Keratinocyte (primary cell): ENCODE results near the gene ROR1. TPM values are rescaled to one million over a fixed set of nuclear protein-coding genes. Genes with fewer than 3 reads are reported as not detected.

ENCODE experiments used
- DNase-seq: peaks from one replicate; pipeline ENCODE4 v3.0.0-alpha.2; 2011; ENCODE audit warnings: low read depth, missing footprints, low spot score
- FAIRE-seq: peaks from 2 replicates; lab custom pipeline; 2011; peaks lifted over from hg19 to GRCh38; lab: Jason Lieb, UNC
- H2AFZ ChIP-seq: 2 replicates; pipeline ENCODE4 v1.6.0; 2012; ENCODE audit warnings: low read length, control low read depth, inconsistent platforms; ENCODE audit not compliant: control insufficient read depth
- H3K27ac ChIP-seq: 2 replicates; pipeline ENCODE4 v1.5.1; 2011; ENCODE audit warnings: low read length; ENCODE audit not compliant: control insufficient read depth, insufficient read depth
- H3K27me3 ChIP-seq: 3 replicates; pipeline ENCODE4 v1.6.0; 2011; ENCODE audit warnings: low read length; ENCODE audit not compliant: control insufficient read depth, insufficient read depth; ENCODE audit errors: extremely low read depth
- H3K36me3 ChIP-seq, 2 experiments: 2 replicates in 1 of 2; 3 replicates in 1 of 2; pipeline ENCODE4 v1.5.1; 2011; ENCODE audit warnings: low read length in 2 of 2, mild to moderate bottlenecking in 1 of 2; ENCODE audit not compliant: control insufficient read depth in 2 of 2, insufficient read depth in 2 of 2; ENCODE audit errors: extremely low read depth in 1 of 2
- H3K4me1 ChIP-seq: 3 replicates; pipeline ENCODE4 v1.5.1; 2011; ENCODE audit warnings: low read length; ENCODE audit not compliant: control insufficient read depth, insufficient read depth; ENCODE audit errors: extremely low read depth
- H3K4me2 ChIP-seq: 3 replicates; pipeline ENCODE4 v1.6.0; 2011; ENCODE audit warnings: low read depth, low read length; ENCODE audit not compliant: control insufficient read depth, insufficient read depth; ENCODE audit errors: extremely low read depth
- H3K4me3 ChIP-seq, 3 experiments: fragments of 200-600 bp in 1 of 3; sonication (generic) in 1 of 3; 2 replicates in 2 of 3; 3 replicates in 1 of 3; pipeline ENCODE4 v1.5.1; 2011 to 2016; ENCODE audit warnings: low read length in 3 of 3, mild to moderate bottlenecking in 3 of 3, control low read depth in 2 of 3, inconsistent platforms in 1 of 3, low read depth in 1 of 3, mixed read lengths in 1 of 3, mixed run types in 1 of 3, moderate library complexity in 1 of 3; ENCODE audit not compliant: control insufficient read depth in 2 of 3, insufficient read depth in 2 of 3; ENCODE audit errors: extremely low read depth in 1 of 3
- H3K79me2 ChIP-seq: 2 replicates; pipeline ENCODE4 v1.6.0; 2012; ENCODE audit warnings: low read length; ENCODE audit not compliant: control insufficient read depth, insufficient read depth
- H3K9ac ChIP-seq: 3 replicates; pipeline ENCODE4 v1.6.0; 2011; ENCODE audit warnings: low read length; ENCODE audit not compliant: control insufficient read depth, insufficient read depth; ENCODE audit errors: extremely low read depth
- H3K9me1 ChIP-seq: 3 replicates; pipeline ENCODE4 v1.6.0; 2011; ENCODE audit warnings: low read length; ENCODE audit not compliant: control insufficient read depth, insufficient read depth; ENCODE audit errors: extremely low read depth
- H3K9me3 ChIP-seq: 2 replicates; pipeline ENCODE4 v1.5.1; 2012; ENCODE audit warnings: low read depth, low read length; ENCODE audit not compliant: control insufficient read depth
- H4K20me1 ChIP-seq: 3 replicates; pipeline ENCODE4 v1.6.0; 2011; ENCODE audit warnings: low read length; ENCODE audit not compliant: control insufficient read depth, insufficient read depth; ENCODE audit errors: extremely low read depth
- EZH2 ChIP-seq: IDR thresholded peaks from one replicate; pipeline ENCODE4 v1.6.1; 2012; ENCODE audit warnings: inconsistent platforms, mild to moderate bottlenecking, low read length, moderate library complexity
- dilution Hi-C: fragments of 300-500 bp; cut with MboI; formaldehyde crosslinking; loops from one replicate; pipeline ENCODE4 v1.7.0; 2020; ENCODE audit warnings: low sequenced_read_pairs; ENCODE audit not compliant: extremely low pct_ligation_motif_present
- polyA plus RNA-seq, 5 experiments: library from polyadenylated mRNA; depleted of rRNA in 3 of 5; stranded (reverse) in 3 of 5; stranded (forward) in 1 of 5; unstranded in 1 of 5; fragments of >200 nt; gene quantifications; 1 replicate in 1 of 5; 2 replicates in 3 of 5; 3 replicates in 1 of 5; pipeline versions ENCODE4 v1.2.1 to v1.2.3, GENCODE V29; 2011 to 2012; ENCODE audit warnings: missing spikeins in 2 of 5, low read depth in 1 of 5, low replicate concordance in 1 of 5
- TF ChIP-seq, protein P1 (sequence below), 3 experiments: IDR thresholded peaks in 1 of 3; conservative IDR thresholded peaks in 1 of 3; optimal IDR thresholded peaks in 1 of 3; 2 replicates in 2 of 3; 3 replicates in 1 of 3; pipeline versions ENCODE3 to v1.5.1; 2011; ENCODE audit warnings: low read length in 3 of 3, mild to moderate bottlenecking in 3 of 3, moderate library complexity in 2 of 3, control low read depth in 1 of 3, inconsistent platforms in 1 of 3; ENCODE audit not compliant: insufficient read depth in 2 of 3; ENCODE audit errors: extremely low read depth in 1 of 3

The ROR1 gene
- polyA plus RNA-seq, 1 donor (not counting 4 experiments of a cell fraction or from before 2014, with no cell fraction given) = 9.2 TPM

DNA sequence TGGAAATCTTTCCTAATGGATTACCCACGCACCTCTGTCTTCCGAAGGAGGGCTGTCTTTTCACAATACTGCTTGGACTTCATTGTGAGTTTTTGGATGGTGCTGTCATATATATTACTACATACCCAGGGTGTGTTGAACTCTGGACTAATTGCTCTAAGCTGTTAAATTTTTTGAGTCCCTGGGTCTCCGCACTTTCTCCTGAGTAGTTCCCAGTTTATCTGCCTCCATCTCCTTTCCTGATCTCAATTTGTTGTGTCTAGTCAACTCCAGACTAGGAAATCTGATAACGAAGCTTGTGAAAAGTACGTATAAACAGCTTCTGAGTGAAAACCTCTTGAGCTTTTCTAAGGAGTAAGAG, 211.1 kb downstream of the ROR1 start:
- Histone ChIP-seq H3K4me3 (no peak overlapping the region), H3K27ac (no peak overlapping the region), H4K20me1 (no peaks in the 10 kb centered on the region), H2AFZ (no peak overlapping the region), H3K79me2 (no peaks in the 10 kb centered on the region), H3K4me1 (peaks cover 46% of the 10 kb centered on the region), H3K36me3 (no peaks in the 10 kb centered on the region), H3K9ac (no peak overlapping the region), H3K9me3 (no peaks in the 10 kb centered on the region), H3K4me2 (peak overlapping the region; percentile 85), H3K9me1 (no peaks in the 10 kb centered on the region), H3K27me3 (no peaks in the 10 kb centered on the region)
- no peak for TF ChIP-seq EZH2
- TF ChIP-seq, protein P1, sequence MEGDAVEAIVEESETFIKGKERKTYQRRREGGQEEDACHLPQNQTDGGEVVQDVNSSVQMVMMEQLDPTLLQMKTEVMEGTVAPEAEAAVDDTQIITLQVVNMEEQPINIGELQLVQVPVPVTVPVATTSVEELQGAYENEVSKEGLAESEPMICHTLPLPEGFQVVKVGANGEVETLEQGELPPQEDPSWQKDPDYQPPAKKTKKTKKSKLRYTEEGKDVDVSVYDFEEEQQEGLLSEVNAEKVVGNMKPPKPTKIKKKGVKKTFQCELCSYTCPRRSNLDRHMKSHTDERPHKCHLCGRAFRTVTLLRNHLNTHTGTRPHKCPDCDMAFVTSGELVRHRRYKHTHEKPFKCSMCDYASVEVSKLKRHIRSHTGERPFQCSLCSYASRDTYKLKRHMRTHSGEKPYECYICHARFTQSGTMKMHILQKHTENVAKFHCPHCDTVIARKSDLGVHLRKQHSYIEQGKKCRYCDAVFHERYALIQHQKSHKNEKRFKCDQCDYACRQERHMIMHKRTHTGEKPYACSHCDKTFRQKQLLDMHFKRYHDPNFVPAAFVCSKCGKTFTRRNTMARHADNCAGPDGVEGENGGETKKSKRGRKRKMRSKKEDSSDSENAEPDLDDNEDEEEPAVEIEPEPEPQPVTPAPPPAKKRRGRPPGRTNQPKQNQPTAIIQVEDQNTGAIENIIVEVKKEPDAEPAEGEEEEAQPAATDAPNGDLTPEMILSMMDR (optimal IDR thresholded peaks at IDR 0.05 in 1 of 3, IDR thresholded peaks at IDR 0.05 in 1 of 3, conservative IDR thresholded peaks at IDR 0.05 in 1 of 3; ENCODE audit: extremely low read depth in 1 of 3, insufficient read depth in 2 of 3, low read length in 3 of 3) = no peak
- FAIRE-seq (peak; percentile 48), DNase-seq (no peak)
- dilution Hi-C loops = no loop called here

- Histone ChIP-seq H3K4me1 (peaks cover 31% of the 10 kb centered on the region), H3K9ac (no peak overlapping the region), H3K79me2 (no peaks in the 10 kb centered on the region), H3K27ac (no peak overlapping the region), H3K4me2 (no peak overlapping the region), H2AFZ (no peak overlapping the region), H3K9me3 (no peaks in the 10 kb centered on the region), H3K36me3 (no peaks in the 10 kb centered on the region), H3K27me3 (no peaks in the 10 kb centered on the region), H3K4me3 (no peak overlapping the region), H3K9me1 (no peaks in the 10 kb centered on the region), H4K20me1 (no peaks in the 10 kb centered on the region)
- no peak for TF ChIP-seq EZH2
- TF ChIP-seq, protein P1 (optimal IDR thresholded peaks at IDR 0.05 in 1 of 3, IDR thresholded peaks at IDR 0.05 in 1 of 3, conservative IDR thresholded peaks at IDR 0.05 in 1 of 3; ENCODE audit: extremely low read depth in 1 of 3, insufficient read depth in 2 of 3, low read length in 3 of 3) = no peak
- dilution Hi-C loops = no loop called here
- DNase-seq (no peak), FAIRE-seq (peak; percentile 17)
Measured at GRCh38 chr1:63987014-63987627, 213.3 kb downstream of the ROR1 start.
